Keratinocyte (primary cell): ENCODE results near the gene ZNF423. TPM values are rescaled to one million over a fixed set of nuclear protein-coding genes. Genes with fewer than 3 reads are reported as not detected.

Experiments
- DNase-seq: peaks from one replicate; pipeline ENCODE4 v3.0.0-alpha.2; 2011; ENCODE audit warnings: low read depth, missing footprints, low spot score
- FAIRE-seq: peaks from 2 replicates; lab custom pipeline; 2011; peaks lifted over from hg19 to GRCh38; lab: Jason Lieb, UNC
- H2AFZ ChIP-seq: 2 replicates; pipeline ENCODE4 v1.6.0; 2012; ENCODE audit warnings: low read length, control low read depth, inconsistent platforms; ENCODE audit not compliant: control insufficient read depth
- H3K27ac ChIP-seq: 2 replicates; pipeline ENCODE4 v1.5.1; 2011; ENCODE audit warnings: low read length; ENCODE audit not compliant: control insufficient read depth, insufficient read depth
- H3K27me3 ChIP-seq: 3 replicates; pipeline ENCODE4 v1.6.0; 2011; ENCODE audit warnings: low read length; ENCODE audit not compliant: control insufficient read depth, insufficient read depth; ENCODE audit errors: extremely low read depth
- H3K36me3 ChIP-seq, 2 experiments: 2 replicates in 1 of 2; 3 replicates in 1 of 2; pipeline ENCODE4 v1.5.1; 2011; ENCODE audit warnings: low read length in 2 of 2, mild to moderate bottlenecking in 1 of 2; ENCODE audit not compliant: control insufficient read depth in 2 of 2, insufficient read depth in 2 of 2; ENCODE audit errors: extremely low read depth in 1 of 2
- H3K4me1 ChIP-seq: 3 replicates; pipeline ENCODE4 v1.5.1; 2011; ENCODE audit warnings: low read length; ENCODE audit not compliant: control insufficient read depth, insufficient read depth; ENCODE audit errors: extremely low read depth
- H3K4me2 ChIP-seq: 3 replicates; pipeline ENCODE4 v1.6.0; 2011; ENCODE audit warnings: low read depth, low read length; ENCODE audit not compliant: control insufficient read depth, insufficient read depth; ENCODE audit errors: extremely low read depth
- H3K4me3 ChIP-seq, 3 experiments: fragments of 200-600 bp in 1 of 3; sonication (generic) in 1 of 3; 2 replicates in 2 of 3; 3 replicates in 1 of 3; pipeline ENCODE4 v1.5.1; 2011 to 2016; ENCODE audit warnings: low read length in 3 of 3, mild to moderate bottlenecking in 3 of 3, control low read depth in 2 of 3, inconsistent platforms in 1 of 3, low read depth in 1 of 3, mixed read lengths in 1 of 3, mixed run types in 1 of 3, moderate library complexity in 1 of 3; ENCODE audit not compliant: control insufficient read depth in 2 of 3, insufficient read depth in 2 of 3; ENCODE audit errors: extremely low read depth in 1 of 3
- H3K79me2 ChIP-seq: 2 replicates; pipeline ENCODE4 v1.6.0; 2012; ENCODE audit warnings: low read length; ENCODE audit not compliant: control insufficient read depth, insufficient read depth
- H3K9ac ChIP-seq: 3 replicates; pipeline ENCODE4 v1.6.0; 2011; ENCODE audit warnings: low read length; ENCODE audit not compliant: control insufficient read depth, insufficient read depth; ENCODE audit errors: extremely low read depth
- H3K9me1 ChIP-seq: 3 replicates; pipeline ENCODE4 v1.6.0; 2011; ENCODE audit warnings: low read length; ENCODE audit not compliant: control insufficient read depth, insufficient read depth; ENCODE audit errors: extremely low read depth
- H3K9me3 ChIP-seq: 2 replicates; pipeline ENCODE4 v1.5.1; 2012; ENCODE audit warnings: low read depth, low read length; ENCODE audit not compliant: control insufficient read depth
- H4K20me1 ChIP-seq: 3 replicates; pipeline ENCODE4 v1.6.0; 2011; ENCODE audit warnings: low read length; ENCODE audit not compliant: control insufficient read depth, insufficient read depth; ENCODE audit errors: extremely low read depth
- CTCF ChIP-seq, 3 experiments: IDR thresholded peaks in 1 of 3; conservative IDR thresholded peaks in 1 of 3; optimal IDR thresholded peaks in 1 of 3; 2 replicates in 2 of 3; 3 replicates in 1 of 3; pipeline versions ENCODE3 to v1.5.1; 2011; ENCODE audit warnings: low read length in 3 of 3, mild to moderate bottlenecking in 3 of 3, moderate library complexity in 2 of 3, control low read depth in 1 of 3, inconsistent platforms in 1 of 3; ENCODE audit not compliant: insufficient read depth in 2 of 3; ENCODE audit errors: extremely low read depth in 1 of 3
- EZH2 ChIP-seq: IDR thresholded peaks from one replicate; pipeline ENCODE4 v1.6.1; 2012; ENCODE audit warnings: inconsistent platforms, mild to moderate bottlenecking, low read length, moderate library complexity
- dilution Hi-C: fragments of 300-500 bp; cut with MboI; formaldehyde crosslinking; loops from one replicate; pipeline ENCODE4 v1.7.0; 2020; ENCODE audit warnings: low sequenced_read_pairs; ENCODE audit not compliant: extremely low pct_ligation_motif_present
- polyA plus RNA-seq, 5 experiments: library from polyadenylated mRNA; depleted of rRNA in 3 of 5; stranded (reverse) in 3 of 5; stranded (forward) in 1 of 5; unstranded in 1 of 5; fragments of >200 nt; gene quantifications; 1 replicate in 1 of 5; 2 replicates in 3 of 5; 3 replicates in 1 of 5; pipeline versions ENCODE4 v1.2.1 to v1.2.3, GENCODE V29; 2011 to 2012; ENCODE audit warnings: missing spikeins in 2 of 5, low read depth in 1 of 5, low replicate concordance in 1 of 5

ZNF423 gene
- polyA plus RNA-seq, 1 donor (not counting 4 experiments of a cell fraction or from before 2014, with no cell fraction given), result 0.05 TPM

GRCh38 chr16:49630783-49631182 is 225.1 kb downstream of the ZNF423 start:
- H3K79me2 ChIP-seq, result no peaks in the 10 kb centered on the region
- H3K4me2 ChIP-seq, result no peak overlapping the region
- H3K27me3 ChIP-seq, result no peaks in the 10 kb centered on the region
- DNase-seq (no peak), FAIRE-seq (no peak)
- H2AFZ ChIP-seq, result no peak overlapping the region
- H3K4me3 ChIP-seq, result no peak overlapping the region
- no peaks in the 10 kb centered on the region for H3K4me1 ChIP-seq
- TF ChIP-seq CTCF (optimal IDR thresholded peaks at IDR 0.05 in 1 of 3, IDR thresholded peaks at IDR 0.05 in 1 of 3, conservative IDR thresholded peaks at IDR 0.05 in 1 of 3; ENCODE audit: extremely low read depth in 1 of 3, insufficient read depth in 2 of 3, low read length in 3 of 3), result no peak
- no peak for TF ChIP-seq EZH2
- H3K9me1 ChIP-seq, result no peaks in the 10 kb centered on the region
- dilution Hi-C loops, result no loop called here
- H4K20me1 ChIP-seq, result no peaks in the 10 kb centered on the region
- H3K27ac ChIP-seq, result no peak overlapping the region
- no peaks in the 10 kb centered on the region for H3K36me3 ChIP-seq
- no peak overlapping the region for H3K9ac ChIP-seq
- no peaks in the 10 kb centered on the region for H3K9me3 ChIP-seq

- Histone ChIP-seq H3K79me2 (no peaks in the 10 kb centered on the region), H3K9me1 (no peaks in the 10 kb centered on the region), H2AFZ (no peak overlapping the region), H3K27me3 (no peaks in the 10 kb centered on the region), H3K27ac (no peak overlapping the region), H3K4me2 (no peak overlapping the region), H3K36me3 (no peaks in the 10 kb centered on the region), H3K4me1 (no peaks in the 10 kb centered on the region), H3K9ac (no peak overlapping the region), H4K20me1 (no peaks in the 10 kb centered on the region), H3K4me3 (no peak overlapping the region), H3K9me3 (no peaks in the 10 kb centered on the region)
- DNase-seq, result no peak
- dilution Hi-C loops, result no loop called here
- no peak for FAIRE-seq
- TF ChIP-seq EZH2 (no peak), CTCF (optimal IDR thresholded peaks at IDR 0.05 in 1 of 3, IDR thresholded peaks at IDR 0.05 in 1 of 3, conservative IDR thresholded peaks at IDR 0.05 in 1 of 3; ENCODE audit: extremely low read depth in 1 of 3, insufficient read depth in 2 of 3, low read length in 3 of 3) (no peak)
Observed at GRCh38 chr16:49629851-49630250, 226.1 kb downstream of the ZNF423 start.
